ENCODE results near the gene PFN3. TPM values are rescaled to one million over a fixed set of nuclear protein-coding genes. Genes with fewer than 3 reads are reported as not detected.
"Not testable (repeated sequence)": the region's sequence is repeated elsewhere in the genome, so short reads cannot be mapped to it uniquely, and the experiment has no call there.

PFN3 gene
- total RNA-seq, 1 experiment from 2014 or later: not detected

DNA sequence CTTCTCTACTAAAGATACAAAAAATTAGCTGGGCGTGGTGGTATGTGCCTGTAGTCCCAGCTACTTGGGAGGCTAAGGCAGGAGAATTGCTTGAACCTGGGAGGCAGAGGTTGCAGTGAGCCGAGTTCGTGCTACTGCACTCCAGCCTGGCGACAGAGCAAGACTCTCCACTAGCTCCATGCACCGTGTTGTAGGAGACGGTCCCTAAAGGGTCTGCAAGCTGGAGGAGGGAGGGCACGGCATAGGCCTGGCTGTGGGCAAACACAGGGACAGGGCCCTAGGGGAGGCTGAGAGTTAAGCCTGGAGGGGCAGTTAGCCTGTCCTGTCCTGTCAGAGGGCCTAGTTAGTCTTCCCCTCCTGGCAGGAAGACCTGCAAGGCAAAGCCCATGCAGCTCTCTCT lies 39.7 kb downstream of the PFN3 start:
- H3K27me3 ChIP-seq: peaks cover 30% of the 10 kb centered on the region
- not testable (repeated sequence) for H3K4me1 ChIP-seq; DNase-seq; H3K4me3 ChIP-seq; H3K36me3 ChIP-seq; H3K9me3 ChIP-seq (replicated peaks); H3K27ac ChIP-seq

DNA sequence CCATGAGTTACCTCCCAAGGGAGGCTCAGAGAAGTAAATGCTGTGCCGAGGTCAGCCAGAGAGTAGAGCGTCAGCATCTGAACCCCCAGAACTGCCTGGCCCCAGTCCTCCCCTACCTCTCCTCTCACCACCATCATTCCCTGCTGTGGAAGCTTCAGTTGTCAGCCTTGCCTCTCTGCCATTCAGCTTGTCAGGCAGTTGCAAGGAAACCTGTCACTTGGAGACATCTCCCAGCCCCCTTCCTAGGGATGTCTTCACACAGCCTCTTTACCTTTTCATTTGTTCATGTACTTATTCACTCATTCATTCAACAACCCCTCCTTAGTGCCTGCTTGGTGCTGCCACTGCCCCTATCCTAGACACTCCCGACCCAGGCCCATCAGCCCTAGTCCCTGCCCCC lies 40.6 kb downstream of the PFN3 start:
- no peak overlapping the region for H3K4me3 ChIP-seq
- H3K27me3 ChIP-seq: peaks cover 30% of the 10 kb centered on the region
- H3K4me1 ChIP-seq: peaks cover 8% of the 10 kb centered on the region; the same call in 1 of the 2 replicates
- no peak overlapping the region for H3K27ac ChIP-seq
- no peak for DNase-seq
- H3K36me3 ChIP-seq: no peaks in the 10 kb centered on the region
- H3K9me3 ChIP-seq (replicated peaks): no peaks in the 10 kb centered on the region

GRCh38 chr5:177359451-177359851 lies 41.0 kb downstream of the PFN3 start:
- no peaks in the 10 kb centered on the region for H3K36me3 ChIP-seq
- H3K27ac ChIP-seq: no peak overlapping the region
- no peak overlapping the region for H3K4me3 ChIP-seq
- peaks cover 30% of the 10 kb centered on the region for H3K27me3 ChIP-seq
- H3K4me1 ChIP-seq: peaks cover 8% of the 10 kb centered on the region; the same call in 1 of the 2 replicates
- H3K9me3 ChIP-seq (replicated peaks): no peaks in the 10 kb centered on the region
- DNase-seq: no peak

GRCh38 chr5:177358370-177358819 lies 42.1 kb downstream of the PFN3 start:
- DNase-seq: no peak
- Histone ChIP-seq H3K27me3 (peaks cover 30% of the 10 kb centered on the region), H3K9me3 (replicated peaks) (no peaks in the 10 kb centered on the region), H3K4me1 (peaks cover 8% of the 10 kb centered on the region; the same call in 1 of the 2 replicates), H3K4me3 (no peak overlapping the region; the same call in 1 of the 2 replicates), H3K36me3 (no peaks in the 10 kb centered on the region), H3K27ac (no peak overlapping the region)

DNA sequence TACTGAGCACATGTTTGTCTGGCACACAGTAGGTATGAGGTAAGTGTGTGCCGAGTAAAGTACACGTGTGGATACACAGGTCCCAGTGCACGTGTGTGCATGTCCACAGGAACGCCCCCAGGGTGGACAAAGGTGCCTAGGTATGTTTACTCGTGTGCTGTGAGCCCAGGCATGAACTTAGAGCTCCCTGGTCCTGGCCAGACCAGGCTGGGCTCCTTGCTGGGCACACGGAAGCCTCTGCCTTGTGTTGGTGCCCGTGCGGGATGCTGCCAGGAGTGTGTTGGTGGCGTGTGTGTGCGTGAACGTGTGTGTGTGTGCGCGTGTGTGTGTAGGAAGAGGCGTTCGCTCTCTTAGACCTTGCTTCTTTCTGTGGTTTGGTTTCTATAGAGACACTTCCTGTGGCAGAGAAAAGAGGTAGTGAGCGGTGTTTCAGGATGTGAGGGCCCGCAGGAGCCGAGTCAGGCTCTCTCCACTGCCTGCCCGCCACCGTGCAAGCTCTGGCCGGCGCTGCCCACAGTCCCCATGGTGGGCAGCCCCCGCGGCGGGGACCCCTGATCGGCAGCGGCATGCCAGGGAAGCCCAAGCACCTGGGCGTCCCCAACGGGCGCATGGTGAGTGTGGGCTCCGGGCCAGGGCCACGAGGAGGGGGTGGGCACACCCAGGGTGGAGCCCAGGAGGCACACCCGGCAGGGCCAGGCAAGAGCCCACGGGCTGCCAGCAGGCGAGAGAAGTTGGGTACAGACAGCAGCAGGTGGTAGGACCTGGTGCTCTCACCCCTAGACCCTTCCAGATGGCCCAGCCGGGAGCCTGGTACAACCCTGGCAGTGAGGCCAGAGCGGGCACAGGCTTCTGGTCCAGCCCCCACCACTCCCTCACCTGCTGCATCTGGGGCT lies 42.8 kb downstream of the PFN3 start, which contains the start of gene RGS14:
TSS of gene RGS14 (plus strand) at position 466 of the 893 bp plus-strand sequence. CDS start at position 567, 101 bp downstream.
- Histone ChIP-seq H3K4me3 (peak within 1 kb of the TSS; percentile 44), H3K27me3 (peaks cover 30% of the 10 kb centered on the region), H3K27ac (no peak within 1 kb of the TSS), H3K9me3 (replicated peaks) (no peaks in the 10 kb centered on the region), H3K4me1 (peaks cover 8% of the 10 kb centered on the region; the same call in 1 of the 2 replicates), H3K36me3 (no peaks in the 10 kb centered on the region)
- DNase-seq: peak; percentile 33 to 53

- H3K4me3 ChIP-seq: no peak overlapping the region
- H3K27me3 ChIP-seq: peaks cover 30% of the 10 kb centered on the region
- no peaks in the 10 kb centered on the region for H3K36me3 ChIP-seq
- H3K9me3 ChIP-seq (replicated peaks): no peaks in the 10 kb centered on the region
- no peak for DNase-seq
- H3K4me1 ChIP-seq: peaks cover 8% of the 10 kb centered on the region; the same call in 1 of the 2 replicates
- H3K27ac ChIP-seq: no peak overlapping the region
Observed at GRCh38 chr5:177357146-177357458, 43.4 kb downstream of the PFN3 start.

- no peaks in the 10 kb centered on the region for H3K36me3 ChIP-seq
- no peak overlapping the region for H3K4me3 ChIP-seq
- H3K9me3 ChIP-seq (replicated peaks): no peaks in the 10 kb centered on the region
- H3K4me1 ChIP-seq: peaks cover 8% of the 10 kb centered on the region; the same call in 1 of the 2 replicates
- H3K27ac ChIP-seq: no peak overlapping the region
- no peak for DNase-seq
- peaks cover 30% of the 10 kb centered on the region for H3K27me3 ChIP-seq
Observed at GRCh38 chr5:177356746-177357145, 43.7 kb downstream of the PFN3 start.

DNA sequence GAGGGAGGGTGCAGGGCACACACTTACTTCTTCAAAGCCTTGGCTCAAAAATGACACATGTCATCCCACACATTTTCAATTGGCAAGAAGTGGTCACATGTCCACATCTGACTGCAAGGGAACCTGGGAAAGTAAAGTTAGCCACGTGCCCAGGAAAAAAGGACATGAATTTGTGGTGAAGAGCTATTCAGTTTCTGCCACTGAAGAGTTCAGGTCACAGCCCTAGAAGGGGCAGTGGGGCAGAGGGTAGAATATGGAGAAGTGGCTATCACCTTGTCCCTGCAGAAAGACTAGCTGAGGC lies 44.6 kb downstream of the PFN3 start:
- no peak overlapping the region for H3K27ac ChIP-seq
- DNase-seq: no peak
- H3K4me3 ChIP-seq: no peak overlapping the region

GRCh38 chr5:177355162-177355867 lies 45.1 kb downstream of the PFN3 start:
- Histone ChIP-seq H3K4me1 (peaks cover 13% of the 10 kb centered on the region; the same call in 1 of the 2 replicates), H3K27me3 (peaks cover 30% of the 10 kb centered on the region), H3K4me3 (no peak overlapping the region), H3K27ac (no peak overlapping the region), H3K36me3 (no peaks in the 10 kb centered on the region), H3K9me3 (replicated peaks) (no peaks in the 10 kb centered on the region)
- DNase-seq: no peak

More for the DNA sequence above, 44.6 kb downstream of the PFN3 start:
- Histone ChIP-seq H3K4me1 (peaks cover 8% of the 10 kb centered on the region; the same call in 1 of the 2 replicates), H3K9me3 (replicated peaks) (no peaks in the 10 kb centered on the region), H3K36me3 (no peaks in the 10 kb centered on the region), H3K27me3 (peaks cover 30% of the 10 kb centered on the region)

- DNase-seq: no peak
- Histone ChIP-seq H3K4me1 (peaks cover 14% of the 10 kb centered on the region; the same call in 1 of the 2 replicates), H3K27ac (no peak overlapping the region), H3K4me3 (no peak overlapping the region), H3K27me3 (peaks cover 29% of the 10 kb centered on the region), H3K9me3 (replicated peaks) (no peaks in the 10 kb centered on the region), H3K36me3 (no peaks in the 10 kb centered on the region)
Observed at GRCh38 chr5:177354711-177355110, 45.8 kb downstream of the PFN3 start.

DNA sequence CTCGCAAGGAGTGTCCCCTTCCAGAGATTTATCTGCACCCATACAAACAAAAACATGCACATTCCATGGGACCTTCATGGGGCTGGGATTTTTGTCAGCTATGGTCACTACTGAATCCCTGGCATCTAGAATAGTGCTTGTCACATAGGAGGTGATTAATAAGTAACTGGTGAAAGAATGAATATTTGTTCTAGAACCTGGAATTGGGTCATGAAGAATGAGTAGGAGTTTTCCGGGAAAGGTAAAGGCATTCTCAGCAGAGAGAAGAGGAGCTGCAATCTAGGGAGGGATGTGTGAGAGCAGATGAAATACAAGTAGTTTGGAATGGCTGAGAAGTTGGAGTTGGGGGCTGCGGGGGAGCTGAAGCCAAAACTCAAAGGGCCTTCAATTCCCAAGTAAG lies 46.2 kb downstream of the PFN3 start:
- Histone ChIP-seq H3K27me3 (peaks cover 25% of the 10 kb centered on the region), H3K9me3 (replicated peaks) (no peaks in the 10 kb centered on the region), H3K27ac (no peak overlapping the region), H3K36me3 (no peaks in the 10 kb centered on the region), H3K4me3 (no peak overlapping the region), H3K4me1 (peaks cover 14% of the 10 kb centered on the region; the same call in 1 of the 2 replicates)
- DNase-seq: no peak

DNA sequence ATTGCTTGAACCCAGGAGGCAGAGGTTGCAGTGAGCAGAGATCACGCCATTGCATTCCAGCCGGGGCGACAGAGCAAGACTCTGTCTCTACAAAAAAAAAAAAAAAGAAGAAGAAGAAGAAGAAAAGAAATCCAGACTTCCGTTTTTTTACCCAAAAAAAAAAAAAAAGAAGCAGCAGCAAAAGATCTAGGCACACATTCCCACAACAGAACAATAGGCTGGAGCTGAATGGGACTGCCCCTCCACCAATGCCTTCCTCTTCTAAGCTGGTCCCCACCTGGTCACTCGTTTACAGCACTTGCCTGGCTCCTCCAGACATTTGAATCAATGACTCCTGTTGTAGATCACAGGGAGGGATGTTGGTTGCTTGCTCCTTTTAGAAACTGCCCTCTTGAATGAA lies 47.4 kb downstream of the PFN3 start:
- Histone ChIP-seq H3K27ac (no peak overlapping the region), H3K9me3 (replicated peaks) (no peaks in the 10 kb centered on the region), H3K36me3 (no peaks in the 10 kb centered on the region), H3K27me3 (peaks cover 13% of the 10 kb centered on the region; the same call in 1 of the 2 replicates), H3K4me3 (no peak overlapping the region), H3K4me1 (peaks cover 12% of the 10 kb centered on the region; the same call in 1 of the 2 replicates)
- DNase-seq: no peak

- Histone ChIP-seq H3K4me1 (peaks cover 8% of the 10 kb centered on the region; the same call in 1 of the 2 replicates), H3K27me3 (peaks cover 1% of the 10 kb centered on the region; the same call in 1 of the 2 replicates), H3K4me3 (peak within 1 kb of the TSS; percentile 77), H3K9me3 (replicated peaks) (no peaks in the 10 kb centered on the region), H3K27ac (peak within 1 kb of the TSS; percentile 86), H3K36me3 (no peaks in the 10 kb centered on the region)
- DNase-seq: peak; percentile 95 to 97
Observed at GRCh38 chr5:177351392-177352329, 48.8 kb downstream of the PFN3 start, which contains the start of gene LMAN2. Gene LMAN2, minus strand, starts transcription at chr5:177351668. Its CDS starts 21 bp downstream, at chr5:177351647.

Measured in SJCRH30 (cell line).